OCI-LY7 (cell line): ENCODE data around the gene ARHGAP26. TPM values are rescaled to one million over a fixed set of nuclear protein-coding genes. Genes with fewer than 3 reads are reported as not detected.

Source experiments
- BruUV-seq: library from RNA; stranded (reverse); fragments of 400-500 nt; replicated peaks from 2 replicates; lab custom pipeline; 2021; lab: Mats Ljungman, UMichigan
- CTCF ChIA-PET: fragments of 300-600 bp; sonication (Branson Sonifier 250); formaldehyde crosslinking; loops from one replicate; lab custom pipeline; 2022; ENCODE audit warnings: antibody characterized with exemption; ENCODE audit not compliant: unreplicated experiment; lab: Charles Lee
- POLR2A ChIA-PET: fragments of 300-600 bp; sonication (Branson Sonifier 250); formaldehyde crosslinking; loops from one replicate; lab custom pipeline; 2022; ENCODE audit warnings: antibody characterized with exemption; lab: Charles Lee
- DNase-seq: peaks from one replicate; pipeline ENCODE4 v3.0.0-alpha.2; 2015; ENCODE audit warnings: low spot score
- H2AFZ ChIP-seq: fragments of 200-600 bp; sonication (generic), shearing (Covaris generic); 2 replicates; pipeline ENCODE4 v1.6.1; 2014; ENCODE audit warnings: mild to moderate bottlenecking, antibody characterized with exemption, low read length, moderate library complexity
- H3K27ac ChIP-seq: fragments of 200-600 bp; sonication (generic); 2 replicates; pipeline ENCODE4 v1.5.1; 2014; ENCODE audit warnings: mixed run types, low read depth, mild to moderate bottlenecking, moderate library complexity, low read length, inconsistent platforms; ENCODE audit not compliant: poor library complexity, severe bottlenecking
- H3K36me3 ChIP-seq: fragments of 200-600 bp; sonication (generic); 2 replicates; pipeline ENCODE4 v1.6.1; 2014; ENCODE audit warnings: mild to moderate bottlenecking, antibody characterized with exemption, low read length, moderate library complexity, mixed read lengths; ENCODE audit not compliant: insufficient read depth
- H3K4me1 ChIP-seq: fragments of 200-600 bp; sonication (generic); 2 replicates; pipeline ENCODE4 v1.5.1; 2014; ENCODE audit warnings: mild to moderate bottlenecking, low read length; ENCODE audit not compliant: insufficient read depth, poor library complexity, severe bottlenecking
- H3K4me2 ChIP-seq: fragments of 200-600 bp; sonication (generic); 2 replicates; pipeline ENCODE4 v1.6.1; 2014; ENCODE audit warnings: mild to moderate bottlenecking, low read length
- H3K4me3 ChIP-seq: fragments of 200-600 bp; sonication (generic); 2 replicates; pipeline ENCODE4 v1.5.1; 2014; ENCODE audit warnings: mild to moderate bottlenecking, low read depth, low read length; ENCODE audit not compliant: poor library complexity, severe bottlenecking
- H3K79me2 ChIP-seq: fragments of 200-600 bp; sonication (generic); 2 replicates; pipeline ENCODE4 v1.6.1; 2016; ENCODE audit warnings: low read depth, mild to moderate bottlenecking, low read length, moderate library complexity, mixed read lengths; ENCODE audit not compliant: insufficient read depth
- H3K9me2 ChIP-seq: fragments of 200-600 bp; sonication (generic); 2 replicates; pipeline ENCODE4 v1.6.1; 2016; ENCODE audit warnings: mild to moderate bottlenecking, low read length, mixed read lengths; ENCODE audit not compliant: insufficient read depth
- H3K9me3 ChIP-seq: fragments of 200-600 bp; sonication (generic); 2 replicates; pipeline ENCODE4 v1.6.1; 2014; ENCODE audit warnings: mild to moderate bottlenecking, mixed run types, low read length, mixed read lengths
- H4K20me1 ChIP-seq: fragments of 200-600 bp; sonication (generic); 2 replicates; pipeline ENCODE4 v1.6.1; 2014; ENCODE audit warnings: mild to moderate bottlenecking, antibody characterized with exemption, low read length, moderate library complexity, mixed read lengths; ENCODE audit not compliant: insufficient read depth
- EZH2phosphoT487 ChIP-seq: fragments of 200-600 bp; sonication (generic); IDR thresholded peaks from 2 replicates; pipeline ENCODE4 v1.6.1; 2018; ENCODE audit warnings: low read depth, borderline replicate concordance, mild to moderate bottlenecking, mixed run types, antibody characterized with exemption, low read length, moderate library complexity, mixed read lengths
- intact Hi-C: fragments of 100-400 bp; cut with micrococcal nuclease; formaldehyde crosslinking; loops from one replicate; pipeline ENCODE4 v1.10.0; 2022; ENCODE audit not compliant: unreplicated experiment
- total RNA-seq, 2 experiments: library from RNA; depleted of rRNA in 1 of 2; stranded (reverse); fragments of >200 nt in 1 of 2; shearing (Covaris generic) in 1 of 2; gene quantifications; 2 replicates each; pipeline ENCODE4 v1.2.3, GENCODE V29; 2014 to 2022
- TF ChIP-seq, protein P1 (sequence below): fragments of 200-600 bp; sonication (generic); conservative IDR thresholded peaks from 2 replicates; pipeline ENCODE4 v1.5.1; 2014; ENCODE audit warnings: mild to moderate bottlenecking, antibody characterized with exemption, low read length, moderate library complexity, mixed read lengths

The ARHGAP26 gene
- total RNA-seq, 2 experiments from 2014 or later: 7.0 to 19.1 TPM

DNA sequence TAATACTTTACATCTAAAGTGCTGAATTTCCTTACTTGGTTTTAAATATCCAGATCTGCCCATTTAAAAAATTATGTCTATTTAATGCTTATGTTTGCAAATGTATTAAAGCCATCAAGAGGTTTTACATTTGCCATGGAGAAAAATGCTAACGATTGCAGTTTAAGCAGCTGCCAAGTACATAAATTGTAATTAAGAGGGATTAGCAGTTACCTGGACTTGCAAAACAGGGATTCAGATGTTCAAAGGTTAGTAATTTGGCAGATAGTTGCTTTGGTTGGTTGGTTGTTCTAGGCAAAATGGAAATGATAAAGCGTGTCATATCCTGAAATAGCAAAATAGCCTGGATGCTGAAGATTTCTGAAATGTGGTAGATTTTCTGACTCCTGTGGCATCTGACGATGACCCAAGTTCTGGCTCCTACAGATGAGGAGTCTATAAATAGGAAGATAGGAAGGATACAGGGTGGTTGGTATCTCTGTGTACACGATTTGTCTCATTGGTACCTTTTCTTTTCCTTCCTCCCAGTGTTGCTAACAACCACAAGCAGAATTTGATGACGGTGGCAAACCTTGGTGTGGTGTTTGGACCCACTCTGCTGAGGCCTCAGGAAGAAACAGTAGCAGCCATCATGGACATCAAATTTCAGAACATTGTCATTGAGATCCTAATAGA is 350.4 kb downstream of the ARHGAP26 start:
- H4K20me1 ChIP-seq: no peaks in the 10 kb centered on the region
- ChIA-PET POLR2A (interaction anchor here (0.7 to 1.7 kb wide), 2 partner anchors 7 to 195 kb away, joined by 3 to 8 read pairs; no protein-coding TSS in a partner anchor), CTCF (no interaction called here)
- no peak overlapping the region for H2AFZ ChIP-seq
- H3K9me2 ChIP-seq: no peaks in the 10 kb centered on the region
- no peaks in the 10 kb centered on the region for H3K79me2 ChIP-seq
- DNase-seq: no peak
- H3K4me1 ChIP-seq: peaks cover 7% of the 10 kb centered on the region
- no peaks in the 10 kb centered on the region for H3K36me3 ChIP-seq
- no TSS peak for BruUV-seq
- no peak overlapping the region for H3K27ac ChIP-seq
- H3K4me2 ChIP-seq: no peak overlapping the region
- no peak overlapping the region for H3K4me3 ChIP-seq
- intact Hi-C loops: no loop called here
- TF ChIP-seq, protein P1, sequence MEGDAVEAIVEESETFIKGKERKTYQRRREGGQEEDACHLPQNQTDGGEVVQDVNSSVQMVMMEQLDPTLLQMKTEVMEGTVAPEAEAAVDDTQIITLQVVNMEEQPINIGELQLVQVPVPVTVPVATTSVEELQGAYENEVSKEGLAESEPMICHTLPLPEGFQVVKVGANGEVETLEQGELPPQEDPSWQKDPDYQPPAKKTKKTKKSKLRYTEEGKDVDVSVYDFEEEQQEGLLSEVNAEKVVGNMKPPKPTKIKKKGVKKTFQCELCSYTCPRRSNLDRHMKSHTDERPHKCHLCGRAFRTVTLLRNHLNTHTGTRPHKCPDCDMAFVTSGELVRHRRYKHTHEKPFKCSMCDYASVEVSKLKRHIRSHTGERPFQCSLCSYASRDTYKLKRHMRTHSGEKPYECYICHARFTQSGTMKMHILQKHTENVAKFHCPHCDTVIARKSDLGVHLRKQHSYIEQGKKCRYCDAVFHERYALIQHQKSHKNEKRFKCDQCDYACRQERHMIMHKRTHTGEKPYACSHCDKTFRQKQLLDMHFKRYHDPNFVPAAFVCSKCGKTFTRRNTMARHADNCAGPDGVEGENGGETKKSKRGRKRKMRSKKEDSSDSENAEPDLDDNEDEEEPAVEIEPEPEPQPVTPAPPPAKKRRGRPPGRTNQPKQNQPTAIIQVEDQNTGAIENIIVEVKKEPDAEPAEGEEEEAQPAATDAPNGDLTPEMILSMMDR: no peak
- TF ChIP-seq EZH2phosphoT487: no peak
- H3K9me3 ChIP-seq: no peaks in the 10 kb centered on the region

DNA sequence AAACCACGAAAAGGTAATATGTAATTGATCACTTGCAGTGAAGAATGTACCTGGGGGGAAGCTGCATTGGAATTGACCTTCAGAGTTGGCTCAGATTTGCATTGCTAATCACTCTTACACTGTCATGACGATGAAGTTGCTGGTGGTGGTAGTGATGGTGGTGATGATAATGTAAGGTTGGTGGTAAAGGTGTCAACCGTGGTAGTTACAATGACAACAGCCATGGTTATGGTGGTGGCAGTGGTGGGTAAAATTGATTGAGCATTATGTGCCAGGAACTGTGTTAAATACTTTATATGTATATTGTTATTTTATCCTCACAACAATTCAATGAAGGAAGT is 350.9 kb downstream of the ARHGAP26 start:
- TF ChIP-seq, protein P1: no peak
- TF ChIP-seq EZH2phosphoT487: no peak
- POLR2A ChIA-PET: interaction anchor here (0.7 kb wide), 1 partner anchor 33 kb away, joined by 3 read pairs; no protein-coding TSS in a partner anchor

DNA sequence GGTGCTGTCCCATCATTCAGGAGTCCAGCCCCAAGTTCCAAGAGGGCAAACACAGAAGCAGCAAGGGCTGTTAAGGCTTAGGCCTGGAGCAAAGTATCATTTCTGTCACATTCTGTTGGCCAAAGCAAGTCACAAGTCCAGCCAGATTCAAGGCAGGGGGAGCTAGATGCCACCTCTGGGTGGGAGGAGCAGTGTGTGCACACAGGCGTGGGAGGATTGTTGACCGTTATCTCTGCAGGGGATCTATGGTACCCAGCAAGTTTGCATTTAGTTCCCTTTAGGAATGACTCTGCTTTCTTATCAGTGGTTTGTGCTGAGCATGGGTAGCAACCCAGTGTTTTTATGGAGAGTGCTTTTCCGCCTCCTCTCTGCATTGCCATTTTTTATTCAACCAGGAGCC is 354.4 kb downstream of the ARHGAP26 start:
- Histone ChIP-seq H3K36me3 (no peaks in the 10 kb centered on the region), H3K9me2 (no peaks in the 10 kb centered on the region), H3K4me2 (no peak overlapping the region), H3K79me2 (no peaks in the 10 kb centered on the region), H3K4me1 (peaks cover 12% of the 10 kb centered on the region), H3K9me3 (no peaks in the 10 kb centered on the region), H3K4me3 (no peak overlapping the region), H2AFZ (no peak overlapping the region), H3K27ac (no peak overlapping the region), H4K20me1 (no peaks in the 10 kb centered on the region)
- no TSS peak for BruUV-seq
- POLR2A ChIA-PET: no interaction called here
- no peak for DNase-seq
- intact Hi-C loops: no loop called here
- CTCF ChIA-PET: no interaction called here
- TF ChIP-seq, protein P1: no peak
- TF ChIP-seq EZH2phosphoT487: no peak

More for the DNA sequence above, 350.9 kb downstream of the ARHGAP26 start:
- Histone ChIP-seq H3K9me3 (no peaks in the 10 kb centered on the region), H4K20me1 (no peaks in the 10 kb centered on the region), H3K4me3 (no peak overlapping the region), H3K27ac (no peak overlapping the region), H2AFZ (no peak overlapping the region), H3K36me3 (no peaks in the 10 kb centered on the region), H3K9me2 (no peaks in the 10 kb centered on the region), H3K4me2 (no peak overlapping the region), H3K79me2 (no peaks in the 10 kb centered on the region), H3K4me1 (peaks cover 7% of the 10 kb centered on the region)
- intact Hi-C loops: no loop called here
- no TSS peak for BruUV-seq
- CTCF ChIA-PET: no interaction called here
- no peak for DNase-seq
